SK-N-DZ (cell line): ENCODE results near the gene GH1.
"Not testable (repeated sequence)": the region's sequence is repeated elsewhere in the genome, so short reads cannot be mapped to it uniquely, and the experiment has no call there.

Experiments
- DNase-seq: peaks from one replicate; pipeline ENCODE4 v3.0.0-alpha.2; 2015; ENCODE audit warnings: low spot score

Gene GH1

GRCh38 chr17:63926164-63926563, 7.5 kb upstream of the GH1 start:
- DNase-seq: no peak

GRCh38 chr17:63925615-63926014, 7.0 kb upstream of the GH1 start:
- DNase-seq: no peak

- DNase-seq: not testable (repeated sequence)
These were observed 3.8 kb upstream of the GH1 start for GRCh38 chr17:63922402-63922801.

GRCh38 chr17:63920779-63921178, 2.1 kb upstream of the GH1 start:
- DNase-seq: not testable (repeated sequence)

GRCh38 chr17:63920050-63920449, 1.4 kb upstream of the GH1 start:
- not testable (repeated sequence) for DNase-seq

- peak; percentile 51 for DNase-seq
These were observed 678 bp upstream of the GH1 start for GRCh38 chr17:63919311-63919723.

- DNase-seq: no peak
These were observed 334 bp downstream of the GH1 start for GRCh38 chr17:63918305-63918704.

- DNase-seq: no peak
These were observed 993 bp downstream of the GH1 start for GRCh38 chr17:63917646-63918045.

GRCh38 chr17:63917206-63917605, 1.4 kb downstream of the GH1 start:
- DNase-seq: not testable (repeated sequence)

- DNase-seq: no peak
These were observed 2.0 kb downstream of the GH1 start for GRCh38 chr17:63916566-63917185.

GRCh38 chr17:63915753-63916152, 2.9 kb downstream of the GH1 start:
- not testable (repeated sequence) for DNase-seq

GRCh38 chr17:63914471-63914870, 4.2 kb downstream of the GH1 start:
- no peak for DNase-seq

- peak; percentile 46 for DNase-seq
These were observed 7.0 kb downstream of the GH1 start for GRCh38 chr17:63911657-63912100.

GRCh38 chr17:63911041-63911635, 7.5 kb downstream of the GH1 start, which contains the start of gene CSHL1:
Gene CSHL1 (minus strand): TSS chr17:63911258. CDS start chr17:63911196, 62 bp downstream.
- DNase-seq: no peak

- no peak for DNase-seq
These were observed 8.5 kb downstream of the GH1 start for GRCh38 chr17:63910096-63910495.

GRCh38 chr17:63909586-63909985, 9.1 kb downstream of the GH1 start:
- not testable (repeated sequence) for DNase-seq

GRCh38 chr17:63907161-63907778, 11.4 kb downstream of the GH1 start:
- not testable (repeated sequence) for DNase-seq

- DNase-seq: not testable (repeated sequence)
These were observed 13.8 kb downstream of the GH1 start for GRCh38 chr17:63904796-63905195.

- DNase-seq: not testable (repeated sequence)
These were observed 14.8 kb downstream of the GH1 start for GRCh38 chr17:63903787-63904201.

GRCh38 chr17:63901971-63902370, 16.7 kb downstream of the GH1 start:
- not testable (repeated sequence) for DNase-seq

GRCh38 chr17:63898899-63899798, 19.5 kb downstream of the GH1 start:
- not testable (repeated sequence) for DNase-seq
